HG03565 (cell line): ENCODE results near the gene LRRC4C.

ENCODE experiments used
- ATAC-seq: cut with Tn5 transposase; IDR thresholded peaks from one replicate; pipeline ENCODE4 v1.9.1; 2021; ENCODE audit warnings: mild to moderate bottlenecking, moderate library complexity; ENCODE audit not compliant: unreplicated experiment

The LRRC4C gene

GRCh38 chr11:40314327-40314726, 1145.1 kb downstream of the LRRC4C start:
- ATAC-seq = no peak

DNA sequence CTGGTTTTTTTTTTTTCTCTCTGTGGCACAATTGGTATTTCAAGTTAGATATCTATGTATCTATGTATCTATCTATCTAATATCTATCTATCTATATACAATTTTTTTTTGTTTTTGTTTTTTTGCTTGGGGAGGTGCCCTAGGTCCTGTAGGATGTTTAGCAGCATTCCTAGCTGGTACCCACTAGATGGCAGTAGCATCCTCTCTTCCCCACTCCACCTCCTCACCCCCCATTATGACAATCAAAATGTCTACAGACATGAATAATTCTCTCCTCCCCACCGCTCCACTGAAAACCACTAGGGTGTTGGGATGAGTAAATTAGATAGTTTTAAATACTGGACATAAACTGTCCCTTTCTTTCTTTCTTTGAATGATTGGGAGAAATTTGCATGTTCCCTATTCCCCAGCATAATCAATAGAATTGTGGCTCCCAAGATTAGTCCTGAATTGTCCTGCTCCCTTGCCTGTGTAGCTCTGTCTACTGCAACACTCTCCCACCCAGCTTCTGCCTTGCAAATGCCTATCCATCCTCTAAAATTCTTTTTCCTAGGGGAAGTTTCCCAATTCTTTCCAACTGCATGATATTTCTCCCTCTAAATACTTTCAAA, 1152.4 kb downstream of the LRRC4C start:
- no peak for ATAC-seq

- no peak for ATAC-seq
Measured at GRCh38 chr11:40302669-40303068, 1156.8 kb downstream of the LRRC4C start.

GRCh38 chr11:40295466-40295865, 1164.0 kb downstream of the LRRC4C start:
- no peak for ATAC-seq

- ATAC-seq = no peak
Measured at GRCh38 chr11:40294741-40295140, 1164.7 kb downstream of the LRRC4C start.

- ATAC-seq = peak; percentile 11
Measured at GRCh38 chr11:40294349-40294735, 1165.1 kb downstream of the LRRC4C start.

DNA sequence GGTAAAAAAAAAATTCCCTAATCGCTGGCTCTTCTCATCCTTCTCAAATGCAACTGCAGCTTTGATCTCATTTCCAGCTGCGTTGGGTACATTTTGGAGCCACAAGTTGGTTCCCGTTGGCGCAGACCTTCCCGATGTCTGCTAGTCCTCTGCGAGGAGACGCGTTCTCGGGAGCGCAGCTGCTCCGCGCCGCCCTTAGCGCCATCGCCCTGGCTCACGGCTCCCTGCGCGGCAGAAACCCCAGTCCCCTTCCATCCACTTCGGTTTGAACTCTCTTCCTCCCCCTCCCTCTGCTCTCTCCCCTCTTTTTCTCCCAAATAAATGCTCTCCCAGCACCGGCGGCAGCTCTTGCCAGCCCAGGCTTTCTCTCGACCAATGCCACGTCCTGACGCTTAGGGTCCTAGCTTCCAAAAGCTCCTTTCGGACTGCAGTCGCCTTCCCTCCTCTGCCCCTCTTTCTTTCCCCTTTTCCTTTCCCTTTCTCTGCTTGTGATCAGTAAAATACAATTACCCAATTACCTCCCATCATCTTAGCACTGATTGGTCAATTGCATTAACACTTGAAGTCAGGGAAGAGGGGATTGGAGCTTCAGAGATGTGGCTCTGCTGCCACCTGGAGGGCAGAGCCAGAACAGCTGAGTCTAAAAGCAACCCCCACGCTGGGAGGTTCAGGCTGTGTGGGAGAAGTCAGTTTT, 1165.7 kb downstream of the LRRC4C start:
- peak; percentile 96 for ATAC-seq

GRCh38 chr11:40292721-40293508, 1166.5 kb downstream of the LRRC4C start:
- no peak for ATAC-seq

- no peak for ATAC-seq
Measured at GRCh38 chr11:40291741-40292140, 1167.7 kb downstream of the LRRC4C start.

- ATAC-seq = no peak
Measured at GRCh38 chr11:40291329-40291728, 1168.1 kb downstream of the LRRC4C start.

DNA sequence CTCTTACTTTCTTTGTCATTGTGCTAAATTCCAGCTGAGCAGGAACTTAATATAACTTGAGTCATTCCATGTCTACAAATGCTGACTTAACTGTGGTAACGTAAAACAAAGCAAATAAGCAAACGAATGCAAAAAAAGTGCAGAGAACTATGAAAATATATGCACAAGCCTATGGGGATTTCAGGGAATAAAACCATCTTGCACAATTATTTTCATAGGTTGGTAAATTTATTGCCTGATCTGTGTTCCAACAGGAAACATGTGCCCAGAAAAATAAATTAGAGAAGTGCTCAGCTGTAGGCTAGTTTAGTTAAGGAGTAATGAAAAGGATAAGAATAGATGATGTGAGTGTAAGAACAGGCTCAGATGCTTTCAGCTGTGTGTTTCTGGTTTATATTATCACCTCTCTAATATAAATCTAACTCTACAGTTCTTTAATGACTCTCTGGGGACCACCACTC, 1169.3 kb downstream of the LRRC4C start:
- no peak for ATAC-seq

DNA sequence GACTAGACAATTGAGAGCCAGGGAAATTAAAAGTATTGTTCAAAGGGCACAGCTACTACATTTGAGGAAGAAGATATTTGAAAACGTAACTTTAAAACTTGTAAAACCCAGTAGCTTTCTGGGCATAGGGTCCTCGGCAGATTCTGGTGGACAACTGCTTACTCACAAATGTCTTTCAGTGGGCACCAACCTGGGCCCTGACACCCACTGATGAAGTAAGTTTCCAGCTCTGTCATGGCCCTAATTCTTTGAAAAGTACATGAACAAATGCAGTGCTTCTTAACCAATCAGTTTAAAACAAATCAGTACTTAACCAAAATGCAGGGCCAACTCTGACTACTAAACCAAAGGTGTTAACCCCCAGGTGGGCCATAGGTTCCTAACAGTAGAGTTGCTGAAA, 1170.1 kb downstream of the LRRC4C start:
- ATAC-seq = no peak

DNA sequence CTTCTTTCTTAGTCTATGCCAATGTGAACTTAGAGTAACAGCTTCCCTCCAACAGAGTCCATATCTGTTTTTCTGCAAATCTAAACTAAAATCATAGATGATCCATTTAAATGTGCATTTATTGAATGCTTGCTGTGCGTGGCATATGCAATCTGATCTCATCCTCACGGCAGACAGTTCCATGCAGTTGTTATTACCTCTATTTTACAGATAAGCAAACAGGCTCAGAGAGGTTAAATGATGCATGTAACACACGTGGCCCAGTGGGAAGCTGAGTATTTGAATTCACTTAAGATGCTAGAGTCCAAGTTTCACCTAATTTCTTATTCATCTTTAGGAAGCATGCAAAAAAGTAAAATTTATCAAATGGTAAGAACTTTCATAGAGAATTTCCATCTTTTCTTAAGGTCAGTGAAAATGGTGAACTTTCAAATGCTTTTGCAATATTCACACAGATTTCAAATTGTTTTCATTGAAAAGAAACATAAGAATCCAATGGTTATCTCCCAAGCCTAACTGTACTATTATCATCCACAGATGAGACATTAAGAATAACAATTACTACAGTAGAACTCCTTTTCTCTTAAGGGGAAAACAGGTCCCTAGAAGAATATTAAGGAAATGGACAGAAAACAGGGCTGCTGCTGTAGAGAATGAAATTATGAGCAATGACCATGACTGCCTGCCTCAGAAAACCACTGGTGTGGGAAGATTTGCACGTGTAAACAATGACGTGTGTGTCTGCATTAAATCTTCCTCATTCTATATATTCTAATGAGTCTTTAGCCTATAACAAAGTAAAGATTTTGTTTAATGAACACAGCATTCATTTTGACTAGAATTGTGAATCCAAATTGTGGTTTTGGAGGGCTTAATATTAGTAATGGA, 1171.3 kb downstream of the LRRC4C start:
- ATAC-seq = no peak

DNA sequence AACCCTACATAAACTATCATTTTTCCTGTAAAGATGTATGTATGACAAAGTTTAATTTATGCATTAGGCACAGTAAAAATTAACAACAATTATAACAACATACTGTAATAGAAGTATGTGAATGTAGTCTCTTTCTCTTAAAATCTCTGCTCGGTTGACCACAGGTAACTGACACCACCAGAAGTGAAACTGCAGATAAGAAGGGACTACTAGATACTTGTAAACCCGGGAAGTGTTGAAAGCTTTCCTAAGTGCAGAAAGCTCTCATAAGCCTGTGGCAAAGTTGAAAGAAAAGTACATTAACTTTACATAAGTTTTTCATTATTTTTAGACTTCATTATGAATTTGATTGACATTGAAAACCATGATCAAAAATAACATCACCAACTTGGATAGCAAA, 1173.3 kb downstream of the LRRC4C start:
- ATAC-seq = no peak

- ATAC-seq = no peak
Measured at GRCh38 chr11:40285558-40285957, 1173.9 kb downstream of the LRRC4C start.

- no peak for ATAC-seq
Measured at GRCh38 chr11:40281052-40281580, 1178.3 kb downstream of the LRRC4C start.

DNA sequence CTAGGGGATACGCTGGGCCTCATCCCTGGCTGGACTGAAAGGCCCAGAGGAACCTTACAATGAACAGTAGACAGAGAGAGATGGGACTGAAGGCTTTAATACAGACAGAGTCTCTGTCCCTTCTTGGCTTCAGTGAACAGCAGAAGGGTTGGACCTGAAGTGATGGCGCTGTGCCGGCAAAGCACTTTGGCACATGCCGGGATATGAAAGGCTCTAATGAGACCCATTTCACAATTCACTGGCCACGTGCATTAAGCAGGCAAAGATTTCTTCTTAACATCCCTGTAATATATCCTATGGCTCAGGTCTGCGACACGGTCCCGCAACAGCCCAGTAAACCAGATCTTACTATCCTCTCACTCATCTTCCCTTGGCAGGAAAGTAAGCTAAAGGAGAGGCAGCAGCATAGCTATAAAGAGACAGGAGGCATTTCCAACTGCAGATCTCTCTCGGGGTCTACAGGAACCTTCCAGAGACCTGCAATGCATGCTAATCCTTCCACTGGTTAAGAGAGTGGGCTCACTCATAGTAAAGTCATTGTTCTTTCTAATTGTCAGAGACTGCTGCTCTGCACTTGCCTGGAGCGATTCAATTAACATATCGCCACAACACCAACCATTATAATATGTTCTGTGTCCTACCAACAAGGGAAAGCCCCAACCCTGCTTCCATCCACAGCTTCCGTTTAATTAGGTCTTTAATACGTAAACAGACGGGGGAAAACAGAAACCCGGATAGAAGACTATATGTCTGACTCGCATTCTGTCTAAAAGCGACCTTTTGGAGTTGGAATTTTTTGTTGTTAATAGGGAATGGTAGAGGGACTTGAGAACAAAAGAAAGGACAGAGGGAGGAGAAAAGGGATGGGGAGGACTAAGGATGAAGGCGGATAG, 1179.0 kb downstream of the LRRC4C start:
- no peak for ATAC-seq

DNA sequence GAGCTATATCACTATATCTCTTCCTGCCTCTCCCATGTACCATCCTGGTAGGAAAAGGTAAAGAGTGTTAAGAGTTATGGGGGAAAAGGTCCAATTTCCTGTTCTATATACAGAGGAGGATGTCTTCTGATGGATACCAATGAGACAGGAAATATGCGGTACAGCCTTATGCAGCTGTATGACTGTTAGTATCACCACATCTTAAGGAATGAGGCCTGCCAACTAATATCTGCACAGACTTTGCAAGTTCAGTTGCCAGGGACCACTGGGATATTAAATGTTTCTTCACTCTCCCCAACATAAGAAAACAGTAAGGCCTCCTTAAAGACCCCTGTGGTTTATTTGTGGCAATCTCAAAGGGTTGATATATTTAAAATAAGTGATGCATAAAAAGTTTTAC, 1182.5 kb downstream of the LRRC4C start:
- ATAC-seq = no peak

DNA sequence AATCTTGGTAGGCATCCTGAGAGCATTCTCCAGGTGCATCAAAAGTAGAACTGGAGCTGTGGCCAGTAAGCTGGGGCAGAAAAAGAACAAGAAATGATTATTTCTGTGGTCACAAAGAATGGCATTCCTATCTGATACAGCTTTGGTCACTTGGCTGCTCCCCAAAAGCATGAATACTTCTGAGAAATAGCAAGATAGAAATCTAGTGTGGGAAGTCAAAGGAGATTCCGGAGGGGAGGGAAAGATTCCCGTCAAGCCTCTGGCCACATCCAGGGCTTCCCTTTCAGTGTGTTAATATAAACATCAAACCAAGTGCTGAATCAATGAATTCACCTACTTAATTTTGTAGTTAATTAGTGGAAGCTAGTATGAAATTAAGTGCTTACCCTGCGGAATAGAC, 1185.4 kb downstream of the LRRC4C start:
- ATAC-seq = no peak
